ENCODE results near the gene KIAA0319L. TPM values are rescaled to one million over a fixed set of nuclear protein-coding genes. Genes with fewer than 3 reads are reported as not detected.
"Not testable (repeated sequence)": the region's sequence is repeated elsewhere in the genome, so short reads cannot be mapped to it uniquely, and the experiment has no call there.

KIAA0319L gene
- total and polyA plus RNA-seq, 8 donors: 13.1 to 146 (median 39.1) TPM

GRCh38 chr1:35580949-35581388 is 23.8 kb upstream of the KIAA0319L start:
- no peak for DNase-seq
- Histone ChIP-seq H3K27ac (no peak overlapping the region), H3K27me3 (peaks cover 0 to 27% (median 12%) of the 10 kb centered on the region in 3 donors), H3K4me1 (peaks cover 13 to 28% (median 20%) of the 10 kb centered on the region in 4 donors), H3K4me3 (no peak overlapping the region), H3K9me3 (no peaks in the 10 kb centered on the region), H3K36me3 (peaks cover 0 to 5% (median 0%) of the 10 kb centered on the region in 4 donors)
- 66 to 80% (median 72%) methylated on average over 4 of the region's 4 CpGs for WGBS, 5 donors
- TF ChIP-seq, protein P1, sequence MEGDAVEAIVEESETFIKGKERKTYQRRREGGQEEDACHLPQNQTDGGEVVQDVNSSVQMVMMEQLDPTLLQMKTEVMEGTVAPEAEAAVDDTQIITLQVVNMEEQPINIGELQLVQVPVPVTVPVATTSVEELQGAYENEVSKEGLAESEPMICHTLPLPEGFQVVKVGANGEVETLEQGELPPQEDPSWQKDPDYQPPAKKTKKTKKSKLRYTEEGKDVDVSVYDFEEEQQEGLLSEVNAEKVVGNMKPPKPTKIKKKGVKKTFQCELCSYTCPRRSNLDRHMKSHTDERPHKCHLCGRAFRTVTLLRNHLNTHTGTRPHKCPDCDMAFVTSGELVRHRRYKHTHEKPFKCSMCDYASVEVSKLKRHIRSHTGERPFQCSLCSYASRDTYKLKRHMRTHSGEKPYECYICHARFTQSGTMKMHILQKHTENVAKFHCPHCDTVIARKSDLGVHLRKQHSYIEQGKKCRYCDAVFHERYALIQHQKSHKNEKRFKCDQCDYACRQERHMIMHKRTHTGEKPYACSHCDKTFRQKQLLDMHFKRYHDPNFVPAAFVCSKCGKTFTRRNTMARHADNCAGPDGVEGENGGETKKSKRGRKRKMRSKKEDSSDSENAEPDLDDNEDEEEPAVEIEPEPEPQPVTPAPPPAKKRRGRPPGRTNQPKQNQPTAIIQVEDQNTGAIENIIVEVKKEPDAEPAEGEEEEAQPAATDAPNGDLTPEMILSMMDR (IDR thresholded peaks at IDR 0.05): no peak
- TF ChIP-seq EP300 (IDR thresholded peaks at IDR 0.05) (no peak), POLR2AphosphoS5 (IDR thresholded peaks at IDR 0.05) (no peak), POLR2A (IDR thresholded peaks at IDR 0.05) (no peak)
- intact Hi-C loops (cut with DNase I; ENCODE audit: low total_unique reads): no loop called here

GRCh38 chr1:35577071-35577998 is 20.1 kb upstream of the KIAA0319L start:
- H3K4me1 ChIP-seq: peaks cover 28 to 55% (median 44%) of the 10 kb centered on the region in 4 donors
- DNase-seq: peak; percentile 53 to 75
- peaks cover 0 to 63% (median 31%) of the 10 kb centered on the region in 3 donors for H3K27me3 ChIP-seq
- no peaks in the 10 kb centered on the region for H3K9me3 ChIP-seq
- H3K4me3 ChIP-seq: peak overlapping the region; percentile 40 to 56 (median 50)
- WGBS, 5 donors: 13 to 38% (median 17%) methylated on average over 14 to 70 of the region's 70 CpGs
- intact Hi-C loops (cut with DNase I; ENCODE audit: low total_unique reads): loop anchor here (10.0 kb wide), 1 partner anchor 197 kb away; no protein-coding TSS in a partner anchor
- TF ChIP-seq POLR2AphosphoS5 (IDR thresholded peaks at IDR 0.05) (no peak), POLR2A (IDR thresholded peaks at IDR 0.05) (no peak), EP300 (IDR thresholded peaks at IDR 0.05) (no peak)
- TF ChIP-seq, protein P1 (IDR thresholded peaks at IDR 0.05): no peak
- H3K36me3 ChIP-seq: no peaks in the 10 kb centered on the region
- peak overlapping the region in 1 of 5 donors; percentile 11 for H3K27ac ChIP-seq

DNA sequence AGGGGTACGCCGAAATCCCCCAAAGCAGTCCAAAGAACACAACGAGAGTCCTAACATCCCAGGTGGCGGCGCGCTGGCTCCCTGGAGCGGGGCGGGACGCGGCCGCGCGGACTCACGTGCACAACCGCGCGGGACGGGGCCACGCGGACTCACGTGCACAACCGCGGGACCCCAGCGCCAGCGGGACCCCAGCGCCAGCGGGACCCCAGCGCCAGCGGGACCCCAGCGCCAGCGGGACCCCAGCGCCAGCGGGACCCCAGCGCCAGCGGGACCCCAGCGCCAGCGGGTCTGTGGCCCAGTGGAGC is 19.5 kb upstream of the KIAA0319L start:
- 44 to 64% (median 48%) methylated on average over 26 to 37 of the region's 37 CpGs for WGBS, 5 donors
- intact Hi-C loops (cut with DNase I; ENCODE audit: low total_unique reads): loop anchor here (10.0 kb wide), 1 partner anchor 198 kb away; no protein-coding TSS in a partner anchor
- Histone ChIP-seq H3K27me3 (peaks cover 0 to 69% (median 37%) of the 10 kb centered on the region in 3 donors), H3K4me1 (peaks cover 28 to 55% (median 44%) of the 10 kb centered on the region in 4 donors), H3K4me3 (peak overlapping the region in 3 of 4 donors; percentile 46 to 56 (median 54))
- not testable (repeated sequence) for H3K27ac ChIP-seq, H3K36me3 ChIP-seq, DNase-seq, H3K9me3 ChIP-seq

DNA sequence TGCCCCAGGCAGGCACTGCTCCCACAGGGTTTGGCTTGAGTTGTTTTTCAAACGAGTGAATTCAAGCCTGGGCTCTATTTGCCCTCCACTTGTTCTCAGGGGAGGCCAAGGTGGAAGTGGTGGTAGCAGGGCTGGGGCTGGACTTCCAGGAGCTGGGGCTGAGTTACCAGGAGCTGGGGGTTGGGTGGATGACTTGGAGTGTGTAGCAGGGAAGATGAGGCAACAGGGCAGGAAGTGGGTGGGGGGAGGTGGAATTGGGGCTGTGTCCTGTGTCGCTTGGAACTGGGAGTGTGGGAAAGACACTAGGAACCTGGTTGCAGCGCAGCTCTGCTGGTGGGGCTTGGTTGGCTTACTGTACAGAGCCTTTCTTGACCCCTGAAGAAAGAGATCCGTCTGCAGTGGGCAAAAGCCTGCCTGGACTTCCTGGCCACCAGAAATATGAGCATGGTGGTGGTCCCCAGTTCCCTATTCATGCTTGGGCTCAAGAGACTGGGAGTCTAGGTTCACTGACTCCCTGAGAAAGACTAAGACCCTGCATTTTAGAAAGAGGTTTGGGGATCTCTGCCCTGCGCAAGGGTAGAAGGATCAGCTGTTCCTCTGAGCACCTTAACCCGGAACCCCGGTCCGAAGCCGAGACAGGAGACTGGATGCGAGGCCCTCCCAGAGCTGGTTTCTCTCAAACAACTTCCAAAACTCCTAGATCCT is 19.0 kb upstream of the KIAA0319L start:
- no peaks in the 10 kb centered on the region for H3K36me3 ChIP-seq
- no peak for DNase-seq
- peaks cover 28 to 55% (median 44%) of the 10 kb centered on the region in 4 donors for H3K4me1 ChIP-seq
- peaks cover 0 to 75% (median 37%) of the 10 kb centered on the region in 3 donors for H3K27me3 ChIP-seq
- TF ChIP-seq POLR2AphosphoS5 (IDR thresholded peaks at IDR 0.05) (no peak), POLR2A (IDR thresholded peaks at IDR 0.05) (no peak), EP300 (IDR thresholded peaks at IDR 0.05) (no peak)
- TF ChIP-seq, protein P1 (IDR thresholded peaks at IDR 0.05): no peak
- peak overlapping the region in 2 of 4 donors; percentile 46 to 56 for H3K4me3 ChIP-seq
- WGBS, 5 donors: 65 to 79% (median 74%) methylated on average over 10 of the region's 10 CpGs
- H3K27ac ChIP-seq: no peak overlapping the region
- intact Hi-C loops (cut with DNase I; ENCODE audit: low total_unique reads): loop anchor here (10.0 kb wide), 1 partner anchor 199 kb away; no protein-coding TSS in a partner anchor
- no peaks in the 10 kb centered on the region for H3K9me3 ChIP-seq

Data from stomach (tissue), 9 donors.